Panc1 (cell line): ENCODE measurements around the gene ORM2.

Source experiments
- TF ChIP-seq, protein P1 (sequence below): fragments of 450-650 bp; IDR thresholded peaks from 2 replicates; pipeline ENCODE4 v1.5.1; 2017; ENCODE audit warnings: mild to moderate bottlenecking
- TF ChIP-seq, protein P2 (sequence below), 2 experiments: IDR thresholded peaks; 2 replicates each; pipeline ENCODE4 v1.6.1; 2011 to 2012; ENCODE audit warnings: low read depth in 2 of 2, control low read depth in 1 of 2, low read length in 1 of 2, mild to moderate bottlenecking in 1 of 2, moderate library complexity in 1 of 2; ENCODE audit not compliant: insufficient read depth in 1 of 2

DNA sequence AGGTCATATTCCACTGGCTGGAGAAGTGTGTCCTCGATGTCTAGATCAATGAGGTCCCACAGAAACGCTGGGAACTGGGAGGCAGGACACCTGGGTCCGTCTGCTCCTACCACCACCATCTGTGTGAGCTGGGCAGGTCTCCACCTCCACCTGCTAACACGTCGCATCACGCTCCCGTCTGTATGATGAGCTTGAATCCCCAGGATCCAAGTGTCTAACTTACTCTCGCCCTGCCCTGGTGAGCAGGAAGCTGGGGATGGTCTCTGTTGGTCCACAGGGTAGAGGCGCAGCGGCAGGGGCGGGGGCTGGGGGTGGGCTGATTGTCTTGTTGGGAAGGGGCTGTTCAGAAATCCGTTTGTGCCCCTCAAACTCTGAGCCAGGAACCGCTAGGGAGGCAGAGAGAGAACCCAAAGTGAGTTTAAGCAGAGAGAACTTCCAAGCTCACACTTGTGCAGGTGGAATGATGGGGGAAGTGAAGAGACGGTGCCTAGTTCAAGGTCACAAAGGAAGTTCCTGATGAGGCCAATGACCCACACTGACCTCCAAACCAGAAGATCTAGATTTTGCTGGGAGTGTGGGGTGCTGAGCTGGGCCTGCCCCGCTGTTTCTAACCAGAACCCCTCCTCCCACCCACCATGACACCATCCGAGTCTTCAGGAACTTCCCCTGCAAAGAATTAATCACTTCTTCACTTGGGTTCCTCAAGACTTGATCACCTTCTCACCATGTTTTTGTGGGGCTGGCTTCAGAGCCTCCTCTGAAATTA is 21.1 kb downstream of the ORM2 start:
- TF ChIP-seq, protein P1, sequence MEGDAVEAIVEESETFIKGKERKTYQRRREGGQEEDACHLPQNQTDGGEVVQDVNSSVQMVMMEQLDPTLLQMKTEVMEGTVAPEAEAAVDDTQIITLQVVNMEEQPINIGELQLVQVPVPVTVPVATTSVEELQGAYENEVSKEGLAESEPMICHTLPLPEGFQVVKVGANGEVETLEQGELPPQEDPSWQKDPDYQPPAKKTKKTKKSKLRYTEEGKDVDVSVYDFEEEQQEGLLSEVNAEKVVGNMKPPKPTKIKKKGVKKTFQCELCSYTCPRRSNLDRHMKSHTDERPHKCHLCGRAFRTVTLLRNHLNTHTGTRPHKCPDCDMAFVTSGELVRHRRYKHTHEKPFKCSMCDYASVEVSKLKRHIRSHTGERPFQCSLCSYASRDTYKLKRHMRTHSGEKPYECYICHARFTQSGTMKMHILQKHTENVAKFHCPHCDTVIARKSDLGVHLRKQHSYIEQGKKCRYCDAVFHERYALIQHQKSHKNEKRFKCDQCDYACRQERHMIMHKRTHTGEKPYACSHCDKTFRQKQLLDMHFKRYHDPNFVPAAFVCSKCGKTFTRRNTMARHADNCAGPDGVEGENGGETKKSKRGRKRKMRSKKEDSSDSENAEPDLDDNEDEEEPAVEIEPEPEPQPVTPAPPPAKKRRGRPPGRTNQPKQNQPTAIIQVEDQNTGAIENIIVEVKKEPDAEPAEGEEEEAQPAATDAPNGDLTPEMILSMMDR, result no peak
- TF ChIP-seq, protein P2, sequence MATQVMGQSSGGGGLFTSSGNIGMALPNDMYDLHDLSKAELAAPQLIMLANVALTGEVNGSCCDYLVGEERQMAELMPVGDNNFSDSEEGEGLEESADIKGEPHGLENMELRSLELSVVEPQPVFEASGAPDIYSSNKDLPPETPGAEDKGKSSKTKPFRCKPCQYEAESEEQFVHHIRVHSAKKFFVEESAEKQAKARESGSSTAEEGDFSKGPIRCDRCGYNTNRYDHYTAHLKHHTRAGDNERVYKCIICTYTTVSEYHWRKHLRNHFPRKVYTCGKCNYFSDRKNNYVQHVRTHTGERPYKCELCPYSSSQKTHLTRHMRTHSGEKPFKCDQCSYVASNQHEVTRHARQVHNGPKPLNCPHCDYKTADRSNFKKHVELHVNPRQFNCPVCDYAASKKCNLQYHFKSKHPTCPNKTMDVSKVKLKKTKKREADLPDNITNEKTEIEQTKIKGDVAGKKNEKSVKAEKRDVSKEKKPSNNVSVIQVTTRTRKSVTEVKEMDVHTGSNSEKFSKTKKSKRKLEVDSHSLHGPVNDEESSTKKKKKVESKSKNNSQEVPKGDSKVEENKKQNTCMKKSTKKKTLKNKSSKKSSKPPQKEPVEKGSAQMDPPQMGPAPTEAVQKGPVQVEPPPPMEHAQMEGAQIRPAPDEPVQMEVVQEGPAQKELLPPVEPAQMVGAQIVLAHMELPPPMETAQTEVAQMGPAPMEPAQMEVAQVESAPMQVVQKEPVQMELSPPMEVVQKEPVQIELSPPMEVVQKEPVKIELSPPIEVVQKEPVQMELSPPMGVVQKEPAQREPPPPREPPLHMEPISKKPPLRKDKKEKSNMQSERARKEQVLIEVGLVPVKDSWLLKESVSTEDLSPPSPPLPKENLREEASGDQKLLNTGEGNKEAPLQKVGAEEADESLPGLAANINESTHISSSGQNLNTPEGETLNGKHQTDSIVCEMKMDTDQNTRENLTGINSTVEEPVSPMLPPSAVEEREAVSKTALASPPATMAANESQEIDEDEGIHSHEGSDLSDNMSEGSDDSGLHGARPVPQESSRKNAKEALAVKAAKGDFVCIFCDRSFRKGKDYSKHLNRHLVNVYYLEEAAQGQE (IDR thresholded peaks at IDR 0.05; ENCODE audit: insufficient read depth in 1 of 2, low read depth in 2 of 2, low read length in 1 of 2), result no peak
